Smooth muscle cell of the brain vasculature (primary cell): ENCODE data around the gene BCAS4.
"Not testable (repeated sequence)": the region's sequence is repeated elsewhere in the genome, so short reads cannot be mapped to it uniquely, and the experiment has no call there.

Source experiments
- DNase-seq: peaks from one replicate; pipeline ENCODE4 v3.0.0-alpha.2; 2012; ENCODE audit warnings: low read depth, low spot score

The BCAS4 gene

GRCh38 chr20:50771419-50772080 lies 23.3 kb upstream of the BCAS4 start:
- not testable (repeated sequence) for DNase-seq

GRCh38 chr20:50772420-50773185 lies 22.3 kb upstream of the BCAS4 start:
- no peak for DNase-seq

- no peak for DNase-seq
Observed at GRCh38 chr20:50774515-50774914, 20.3 kb upstream of the BCAS4 start.

GRCh38 chr20:50776122-50776817 lies 18.6 kb upstream of the BCAS4 start:
- no peak for DNase-seq

GRCh38 chr20:50777373-50777772 lies 17.5 kb upstream of the BCAS4 start:
- no peak for DNase-seq

- not testable (repeated sequence) for DNase-seq
Observed at GRCh38 chr20:50778994-50779393, 15.9 kb upstream of the BCAS4 start.

GRCh38 chr20:50783390-50783789 lies 11.5 kb upstream of the BCAS4 start:
- no peak for DNase-seq

GRCh38 chr20:50783903-50784302 lies 11.0 kb upstream of the BCAS4 start:
- DNase-seq = no peak

GRCh38 chr20:50784464-50784863 lies 10.4 kb upstream of the BCAS4 start:
- no peak for DNase-seq

GRCh38 chr20:50786703-50787102 lies 8.2 kb upstream of the BCAS4 start:
- DNase-seq = no peak

- DNase-seq = no peak
Observed at GRCh38 chr20:50787181-50787580, 7.7 kb upstream of the BCAS4 start.

GRCh38 chr20:50788045-50788991 lies 6.5 kb upstream of the BCAS4 start:
- DNase-seq = no peak

GRCh38 chr20:50789968-50790650 lies 4.8 kb upstream of the BCAS4 start:
- DNase-seq = no peak

- DNase-seq = peak; percentile 72
Observed at GRCh38 chr20:50790651-50791277, 4.1 kb upstream of the BCAS4 start.

- no peak for DNase-seq
Observed at GRCh38 chr20:50792708-50793574, 1.9 kb upstream of the BCAS4 start.

GRCh38 chr20:50793575-50794016 lies 1.3 kb upstream of the BCAS4 start:
- DNase-seq = not testable (repeated sequence)

- DNase-seq = no peak
Observed at GRCh38 chr20:50794181-50794845, 548 bp upstream of the BCAS4 start.

GRCh38 chr20:50797142-50797541 lies 2.3 kb downstream of the BCAS4 start:
- DNase-seq = no peak

- no peak for DNase-seq
Observed at GRCh38 chr20:50798650-50799049, 3.8 kb downstream of the BCAS4 start.
